Body of pancreas (tissue), 4 donors: Measurements from ENCODE around the gene VEGFB. TPM values are rescaled to one million over a fixed set of nuclear protein-coding genes. Genes with fewer than 3 reads are reported as not detected.

ENCODE experiments used
- ATAC-seq: fragments of 150-250 bp; one replicate; pipeline ENCODE4 v1.9.1; 2016
- DNase-seq, 4 donors: peaks; one replicate each; pipeline ENCODE4 v3.0.0-alpha.2; 2019
- H3K27ac ChIP-seq, 4 donors: fragments of 200-600 bp; sonication (generic); 1 replicate in 3 of 4; 2 replicates in 1 of 4; pipeline versions ENCODE4 v1.5.1 to v1.6.1; 2016 to 2019; ENCODE audit warnings: mild to moderate bottlenecking in 1 of 4, mixed read lengths in 1 of 4, moderate library complexity in 1 of 4
- H3K27me3 ChIP-seq, 2 donors: fragments of 200-600 bp; sonication (generic); one replicate each; pipeline ENCODE4 v1.6.0; 2016; ENCODE audit warnings: mild to moderate bottlenecking in 1 of 2
- H3K36me3 ChIP-seq, 2 donors: fragments of 200-600 bp; sonication (generic); replicated peaks in 1 of 2; 2 replicates each; pipeline ENCODE4 v1.5.1; 2016; ENCODE audit warnings: low read depth in 2 of 2; ENCODE audit not compliant: insufficient read depth in 1 of 2
- H3K4me1 ChIP-seq: fragments of 200-600 bp; sonication (generic); one replicate; pipeline ENCODE4 v1.6.0; 2016
- H3K4me3 ChIP-seq, 2 donors: fragments of 200-600 bp; sonication (generic); 1 replicate in 1 of 2; 2 replicates in 1 of 2; pipeline ENCODE4 v1.5.1; 2016 to 2019
- H3K9me3 ChIP-seq, 3 donors: fragments of 200-600 bp; sonication (generic); 1 replicate in 2 of 3; 2 replicates in 1 of 3; pipeline ENCODE4 v1.5.1; 2016
- CTCF ChIP-seq, 7 experiments: fragments of 450-650 bp in 4 of 7; fragments of 200-600 bp in 3 of 7; sonication (generic) in 3 of 7; IDR thresholded peaks; one replicate each; pipeline ENCODE4 v1.5.1; 2016 to 2019; ENCODE audit warnings: antibody characterized with exemption in 7 of 7
- POLR2A ChIP-seq, 3 donors: fragments of 450-650 bp; IDR thresholded peaks; one replicate each; pipeline ENCODE4 v1.6.1; 2016; ENCODE audit warnings: antibody characterized with exemption in 3 of 3, mild to moderate bottlenecking in 2 of 3
- WGBS, 2 donors: methylation state at CpG; one replicate each; pipeline ENCODE4 v1.1.5; 2017; 5-methylcytosine and 5-hydroxymethylcytosine counted together
- intact Hi-C: fragments of 100-400 bp; cut with DNase I; formaldehyde crosslinking; loops from one replicate; pipeline ENCODE4 v1.15.1; 2023
- total RNA-seq, 2 donors: library from RNA; depleted of rRNA; stranded (reverse); fragments of >200 nt; gene quantifications; one replicate each; pipeline ENCODE4 v1.1.0, GENCODE V29; 2016

VEGFB gene
- total RNA-seq, 2 donors from 2014 or later: 32.4 to 108 TPM

- no peaks in the 10 kb centered on the region for H3K36me3 ChIP-seq
- no peak overlapping the region for H3K27ac ChIP-seq
- H3K4me1 ChIP-seq: peaks cover 31% of the 10 kb centered on the region
- TF ChIP-seq CTCF (IDR thresholded peaks at IDR 0.05): no peak
- no peak for TF ChIP-seq POLR2A (IDR thresholded peaks at IDR 0.05)
- intact Hi-C loops: no loop called here
- DNase-seq: no peak
- no peak overlapping the region for H3K4me3 ChIP-seq
- ATAC-seq: no peak
- H3K9me3 ChIP-seq: no peaks in the 10 kb centered on the region
- WGBS, 2 donors: 80 to 86% methylated on average over 2 to 10 of the region's 10 CpGs
- no peaks in the 10 kb centered on the region for H3K27me3 ChIP-seq
Measured at GRCh38 chr11:64219755-64220154, 14.6 kb upstream of the VEGFB start.

DNA sequence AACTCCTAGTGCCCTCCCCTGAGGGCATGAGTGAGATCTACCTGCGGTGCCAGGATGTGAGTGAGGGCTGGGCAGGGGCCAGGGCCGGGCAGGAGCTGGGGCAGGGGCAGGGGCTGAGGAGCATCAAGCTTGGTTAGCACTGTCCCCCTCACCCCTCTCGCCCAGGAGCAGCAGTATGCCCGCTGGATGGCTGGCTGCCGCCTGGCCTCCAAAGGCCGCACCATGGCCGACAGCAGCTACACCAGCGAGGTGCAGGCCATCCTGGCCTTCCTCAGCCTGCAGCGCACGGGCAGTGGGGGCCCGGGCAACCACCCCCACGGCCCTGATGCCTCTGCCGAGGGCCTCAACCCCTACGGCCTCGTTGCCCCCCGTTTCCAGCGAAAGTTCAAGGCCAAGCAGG is 14.1 kb upstream of the VEGFB start:
- ATAC-seq (no peak), DNase-seq (no peak)
- Histone ChIP-seq H3K4me1 (peaks cover 36% of the 10 kb centered on the region), H3K27ac (no peak overlapping the region), H3K4me3 (no peak overlapping the region), H3K36me3 (no peaks in the 10 kb centered on the region), H3K27me3 (no peaks in the 10 kb centered on the region), H3K9me3 (no peaks in the 10 kb centered on the region)
- intact Hi-C loops: no loop called here
- WGBS, 2 donors: 89% methylated on average over 17 of the region's 17 CpGs; no CpG with 5 or more reads in 1 of the 2 donors
- no peak for TF ChIP-seq POLR2A (IDR thresholded peaks at IDR 0.05)
- no peak for TF ChIP-seq CTCF (IDR thresholded peaks at IDR 0.05)

- Histone ChIP-seq H3K27me3 (no peaks in the 10 kb centered on the region), H3K36me3 (no peaks in the 10 kb centered on the region), H3K9me3 (no peaks in the 10 kb centered on the region), H3K4me1 (peaks cover 40% of the 10 kb centered on the region), H3K4me3 (no peak overlapping the region), H3K27ac (no peak overlapping the region)
- ATAC-seq (no peak), DNase-seq (no peak)
- intact Hi-C loops: no loop called here
- no peak for TF ChIP-seq POLR2A (IDR thresholded peaks at IDR 0.05)
- TF ChIP-seq CTCF (IDR thresholded peaks at IDR 0.05): no peak
- 87 to 100% methylated on average over 1 to 12 of the region's 14 CpGs for WGBS, 2 donors
Measured at GRCh38 chr11:64220798-64221197, 13.6 kb upstream of the VEGFB start.

GRCh38 chr11:64222651-64223000 is 11.8 kb upstream of the VEGFB start:
- H3K4me1 ChIP-seq: peaks cover 51% of the 10 kb centered on the region
- no peak overlapping the region for H3K4me3 ChIP-seq
- DNase-seq (no peak), ATAC-seq (no peak)
- H3K27ac ChIP-seq: peak overlapping the region in 2 of 4 donors; percentile 12 to 63
- no peaks in the 10 kb centered on the region for H3K9me3 ChIP-seq
- H3K27me3 ChIP-seq: no peaks in the 10 kb centered on the region
- TF ChIP-seq POLR2A (IDR thresholded peaks at IDR 0.05) (no peak), CTCF (IDR thresholded peaks at IDR 0.05) (no peak)
- WGBS, 2 donors: 55 to 57% methylated on average over 9 of the region's 9 CpGs
- intact Hi-C loops: no loop called here
- no peaks in the 10 kb centered on the region for H3K36me3 ChIP-seq

DNA sequence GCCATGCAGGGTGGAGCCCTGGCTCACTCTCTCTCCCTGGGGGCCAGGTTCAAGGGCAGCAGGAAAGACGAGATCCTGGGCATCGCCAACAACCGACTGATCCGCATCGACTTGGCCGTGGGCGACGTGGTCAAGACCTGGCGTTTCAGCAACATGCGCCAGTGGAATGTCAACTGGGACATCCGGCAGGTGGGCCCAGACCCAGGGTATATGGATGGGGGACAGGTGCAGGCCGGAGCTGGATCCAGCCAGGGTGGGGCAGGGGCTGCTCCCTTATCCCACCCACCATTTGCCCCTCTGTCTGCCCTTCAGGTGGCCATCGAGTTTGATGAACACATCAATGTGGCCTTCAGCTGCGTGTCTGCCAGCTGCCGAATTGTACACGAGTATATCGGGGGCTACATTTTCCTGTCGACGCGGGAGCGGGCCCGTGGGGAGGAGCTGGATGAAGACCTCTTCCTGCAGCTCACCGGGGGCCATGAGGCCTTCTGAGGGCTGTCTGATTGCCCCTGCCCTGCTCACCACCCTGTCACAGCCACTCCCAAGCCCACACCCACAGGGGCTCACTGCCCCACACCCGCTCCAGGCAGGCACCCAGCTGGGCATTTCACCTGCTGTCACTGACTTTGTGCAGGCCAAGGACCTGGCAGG is 11.3 kb upstream of the VEGFB start:
- peaks cover 55% of the 10 kb centered on the region for H3K4me1 ChIP-seq
- WGBS, 2 donors: 65 to 80% methylated on average over 10 to 24 of the region's 24 CpGs
- H3K27ac ChIP-seq: peak overlapping the region in 3 of 4 donors; percentile 0 to 63 (median 12)
- no peaks in the 10 kb centered on the region for H3K27me3 ChIP-seq
- no peak overlapping the region for H3K4me3 ChIP-seq
- H3K36me3 ChIP-seq: no peaks in the 10 kb centered on the region
- no peak for ATAC-seq
- DNase-seq: peak in 2 of 4 donors; percentile 5 to 16
- TF ChIP-seq CTCF (IDR thresholded peaks at IDR 0.05) (no peak), POLR2A (IDR thresholded peaks at IDR 0.05) (no peak)
- intact Hi-C loops: no loop called here
- no peaks in the 10 kb centered on the region for H3K9me3 ChIP-seq
